Right renal pelvis (tissue), 4 donors: Measurements from ENCODE around the gene TMEFF2. TPM values are rescaled to one million over a fixed set of nuclear protein-coding genes. Genes with fewer than 3 reads are reported as not detected.
A peak's percentile ranks its signal among the peaks of the same experiment; 100 is the strongest.

ENCODE experiments used
- DNase-seq, 4 donors: peaks; one replicate each; pipeline ENCODE4 v3.0.0-alpha.2; 2013; ENCODE audit warnings: low read depth in 4 of 4, low spot score in 3 of 4, missing footprints in 1 of 4
- polyA plus RNA-seq, 4 donors: library from polyadenylated mRNA; unstranded; fragments of 120-200 nt; gene quantifications; one replicate each; pipeline ENCODE4 v1.2.1, GENCODE V29; 2013; ENCODE audit not compliant: insufficient read length in 4 of 4

Gene TMEFF2
- polyA plus RNA-seq, 4 donors: 10.8 to 20.3 (median 17.2) TPM

DNA sequence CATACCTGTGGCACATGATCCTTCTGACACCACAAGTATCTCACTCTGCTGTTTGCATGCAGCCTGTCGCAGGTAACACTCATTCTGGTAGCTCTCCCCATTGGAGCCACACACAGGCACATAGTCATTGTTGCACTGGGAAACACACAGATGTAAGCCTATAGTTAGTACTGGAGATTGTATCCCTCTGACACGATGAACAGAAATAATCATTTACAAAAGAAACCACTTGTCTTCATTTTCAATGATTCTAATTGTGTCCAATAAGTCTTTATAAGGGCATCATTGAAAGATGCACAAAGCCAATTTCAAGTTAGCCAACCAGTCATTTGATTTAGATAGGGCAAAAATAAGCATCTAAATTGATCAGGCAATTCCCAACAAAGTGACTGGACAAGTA, 10.4 kb downstream of the TMEFF2 start:
- DNase-seq: no peak

- no peak for DNase-seq
Measured at GRCh38 chr2:192183296-192183695, 11.4 kb downstream of the TMEFF2 start.

- no peak for DNase-seq
Measured at GRCh38 chr2:192166946-192167345, 27.8 kb downstream of the TMEFF2 start.

DNA sequence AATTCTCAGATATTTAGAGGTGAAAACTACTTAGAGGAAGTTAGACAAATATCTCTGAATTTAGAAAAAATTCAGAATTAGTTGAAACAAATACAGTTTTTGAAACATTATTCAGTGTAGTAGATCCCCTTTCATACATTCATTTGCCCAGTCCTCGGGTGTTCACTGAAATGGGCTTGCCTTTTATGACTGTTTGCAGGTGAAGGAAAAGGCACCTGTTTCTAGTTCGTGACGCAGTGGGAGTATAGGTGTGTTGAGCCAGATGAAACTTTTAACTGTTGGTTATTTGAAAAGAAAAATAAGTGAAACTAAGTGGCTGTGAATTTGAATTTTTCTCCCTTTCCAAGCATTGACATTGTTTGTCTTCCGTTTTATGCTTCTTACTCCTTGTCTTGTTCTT, 28.9 kb downstream of the TMEFF2 start:
- DNase-seq: no peak

DNA sequence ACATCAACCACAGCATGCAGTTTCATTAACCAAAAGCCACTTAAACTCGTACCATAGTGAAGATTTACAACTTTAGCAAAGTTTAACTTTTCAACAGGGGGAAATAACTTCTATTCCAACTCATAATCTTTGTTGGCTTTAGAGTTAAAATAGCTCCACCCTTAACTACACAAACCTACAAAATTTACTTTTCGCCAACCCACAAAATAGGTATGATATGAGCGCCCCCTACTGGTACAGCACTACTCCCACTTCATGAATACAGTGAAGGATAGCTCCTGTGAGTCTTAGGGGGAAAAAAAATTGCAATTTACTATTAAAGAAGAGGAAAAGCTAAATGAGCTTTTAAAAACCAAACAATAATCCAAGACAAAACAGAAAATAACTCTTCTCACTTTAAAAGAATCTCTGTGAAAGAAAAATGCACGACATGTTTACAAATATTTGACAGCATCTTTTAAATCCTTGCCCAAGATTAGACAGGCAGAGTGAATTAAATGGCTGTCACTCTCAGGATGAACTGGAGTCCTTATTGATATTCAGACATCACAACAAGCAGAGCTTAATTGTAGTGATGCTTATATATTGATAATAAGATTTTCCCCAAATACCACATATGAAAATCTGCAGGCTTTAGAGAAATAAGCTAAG, 32.2 kb downstream of the TMEFF2 start:
- peak; percentile 58 to 78 (median 66) for DNase-seq

DNA sequence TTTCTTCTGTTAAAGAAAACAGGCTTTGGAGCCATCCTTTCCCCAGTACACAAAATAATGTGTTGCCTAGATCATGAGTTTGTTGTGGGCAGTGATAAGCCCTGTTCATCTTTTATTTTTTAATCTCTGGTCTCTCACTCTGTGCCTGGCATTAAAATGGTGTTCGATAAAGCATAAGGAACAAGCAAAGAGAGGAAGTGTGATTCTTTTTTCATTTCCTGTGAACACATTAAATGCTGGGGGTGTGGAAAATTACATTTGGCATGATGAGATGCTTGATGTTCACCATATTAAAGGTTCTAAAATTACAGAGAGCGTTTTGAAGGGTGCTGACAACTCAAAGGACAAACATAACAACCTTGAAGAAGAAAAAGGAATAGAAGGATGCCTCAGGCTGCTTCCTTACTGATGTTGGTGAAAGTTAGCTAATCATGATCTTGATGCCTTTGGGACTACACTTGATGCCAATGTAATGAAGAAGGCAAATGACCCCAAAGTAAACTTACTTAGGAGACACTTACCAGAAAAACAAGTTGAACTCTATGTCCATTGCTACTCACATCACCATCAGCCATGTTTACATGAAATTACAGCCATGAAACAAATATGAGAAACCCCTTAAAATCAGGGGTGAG, 33.0 kb downstream of the TMEFF2 start:
- no peak for DNase-seq

GRCh38 chr2:192159736-192160135, 35.0 kb downstream of the TMEFF2 start:
- no peak for DNase-seq

DNA sequence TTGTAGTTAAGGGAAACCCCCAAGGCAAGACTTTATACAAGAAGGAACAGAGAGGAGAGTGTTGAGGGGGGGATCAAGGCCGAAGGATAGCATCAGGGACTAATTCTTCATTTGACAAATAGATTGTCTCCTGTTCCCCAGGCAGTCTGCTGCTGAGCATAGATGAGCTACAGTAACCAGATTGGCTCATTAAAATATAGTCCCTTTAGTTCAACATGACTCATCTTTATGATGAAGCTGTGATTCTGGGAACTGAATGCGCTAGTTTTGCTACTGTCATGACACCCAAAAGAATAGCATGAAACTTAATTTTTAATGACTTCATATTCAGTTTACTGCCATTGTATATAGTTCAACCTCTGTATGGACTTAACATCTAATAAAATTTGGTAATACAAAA, 35.5 kb downstream of the TMEFF2 start:
- DNase-seq: no peak

DNA sequence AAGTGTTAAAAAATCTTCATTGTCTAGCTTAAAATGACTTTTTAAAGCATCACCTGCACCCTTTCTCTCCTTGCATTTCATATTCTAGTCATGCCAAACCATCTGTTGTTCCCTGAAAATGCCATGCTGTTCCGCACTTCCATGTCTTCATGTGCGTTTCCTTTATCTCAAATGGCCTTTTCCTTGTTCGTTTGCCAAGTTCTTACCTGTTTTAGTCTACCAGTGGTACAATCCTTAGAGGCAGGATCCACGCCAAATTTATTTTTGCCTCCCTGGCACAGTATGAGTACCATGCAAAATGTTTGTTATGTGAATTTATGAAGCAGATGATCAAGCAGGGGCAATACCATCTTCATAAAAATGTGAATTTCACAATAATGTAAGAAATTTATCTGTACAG, 37.0 kb downstream of the TMEFF2 start:
- DNase-seq: no peak

DNA sequence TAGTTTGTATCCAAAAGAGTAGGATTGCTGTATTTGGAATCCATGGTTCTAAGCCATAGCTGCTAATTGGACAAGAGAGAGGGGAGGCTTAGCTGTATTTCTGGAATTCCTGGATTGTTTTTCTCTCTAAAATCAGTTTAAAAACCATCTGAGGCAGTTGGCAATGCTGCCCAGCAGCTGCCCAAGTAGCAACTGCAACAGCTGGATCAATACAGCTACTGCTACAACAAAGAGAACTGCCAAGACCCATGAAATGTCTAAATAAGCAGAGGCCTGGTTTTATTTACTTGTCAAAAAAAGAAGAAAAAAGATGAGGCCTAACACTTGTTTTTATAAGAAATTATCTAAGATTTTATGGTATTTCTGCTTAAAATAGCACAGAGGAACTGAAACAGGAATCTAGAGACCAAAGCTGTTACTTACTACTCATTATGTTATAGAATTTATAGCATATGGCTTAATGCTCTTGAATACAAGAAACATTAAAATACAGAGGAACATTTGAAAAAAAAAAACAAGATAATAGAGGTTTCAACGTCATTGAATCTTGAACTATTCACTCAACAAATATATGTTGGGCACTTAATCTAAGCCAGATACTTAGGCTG, 39.1 kb downstream of the TMEFF2 start:
- DNase-seq: no peak

GRCh38 chr2:192153561-192153960, 41.2 kb downstream of the TMEFF2 start:
- no peak for DNase-seq

- DNase-seq: no peak
Measured at GRCh38 chr2:192151853-192152252, 42.9 kb downstream of the TMEFF2 start.

GRCh38 chr2:192150166-192150565, 44.6 kb downstream of the TMEFF2 start:
- DNase-seq: no peak

- DNase-seq: no peak
Measured at GRCh38 chr2:192148620-192149321, 46.0 kb downstream of the TMEFF2 start.

- no peak for DNase-seq
Measured at GRCh38 chr2:192148241-192148619, 46.5 kb downstream of the TMEFF2 start.

DNA sequence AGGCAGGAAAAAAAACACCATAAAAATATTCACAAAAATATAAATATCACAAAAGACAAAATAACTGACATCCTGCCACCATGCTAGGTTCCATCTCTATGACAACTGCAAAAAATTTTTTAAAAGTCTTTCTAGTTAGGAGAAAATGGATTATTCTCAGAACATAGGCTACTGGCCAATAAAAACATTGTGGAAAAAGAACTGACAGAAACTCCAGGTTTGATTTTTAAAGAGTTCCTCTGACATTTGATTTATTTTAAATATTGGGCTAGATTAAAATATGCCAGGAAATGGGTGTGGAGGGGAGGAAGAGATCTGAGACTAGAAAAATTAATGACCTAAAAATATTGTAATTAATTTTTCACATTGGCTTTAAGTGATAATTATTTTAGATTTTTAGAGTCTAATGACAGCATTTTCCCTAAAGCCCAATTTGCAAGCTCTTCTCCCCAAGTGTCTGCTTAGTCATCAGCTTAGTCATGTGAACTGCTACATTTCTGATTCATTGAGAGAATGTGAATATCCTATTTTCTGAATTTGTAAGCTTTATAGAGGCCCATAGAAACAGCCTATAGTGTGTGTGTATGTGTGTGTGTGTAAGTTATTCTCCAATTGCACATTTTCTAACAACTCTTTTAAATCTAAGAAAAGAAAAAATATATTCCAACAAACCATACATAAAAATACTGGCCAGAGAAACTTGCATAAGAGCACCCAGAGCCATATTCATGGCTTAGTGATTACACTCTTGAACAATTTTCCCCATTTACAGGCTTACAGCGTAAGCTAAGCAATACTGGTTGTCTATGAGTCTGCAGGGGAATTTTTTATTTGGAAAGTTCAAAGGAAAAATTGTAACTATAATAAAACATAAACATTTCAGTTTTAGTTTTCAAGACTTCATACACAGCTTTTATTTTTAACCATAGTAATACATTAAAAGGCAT, 48.4 kb downstream of the TMEFF2 start:
- no peak for DNase-seq

- DNase-seq: no peak
Measured at GRCh38 chr2:192145496-192145895, 49.2 kb downstream of the TMEFF2 start.

- no peak for DNase-seq
Measured at GRCh38 chr2:192140236-192140839, 54.4 kb downstream of the TMEFF2 start.

DNA sequence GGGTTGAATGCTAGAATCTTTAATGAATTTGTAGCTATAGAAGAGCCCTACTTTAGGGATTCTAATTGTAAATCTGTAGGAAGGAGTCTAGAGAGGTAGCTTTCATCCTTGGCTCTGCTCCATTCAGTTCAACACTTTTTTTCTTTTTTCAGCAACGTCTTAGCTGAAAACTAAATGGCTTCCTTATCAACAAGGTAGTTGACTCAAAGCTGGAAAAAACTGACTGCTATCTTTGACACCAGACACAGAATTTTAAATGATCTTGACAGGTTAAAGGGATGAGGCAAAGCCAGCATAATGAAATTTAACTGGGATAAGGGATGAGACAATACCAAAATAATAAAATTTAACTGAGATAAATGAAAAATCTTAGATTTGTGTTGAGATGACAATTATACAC, 54.9 kb downstream of the TMEFF2 start:
- DNase-seq: no peak

DNA sequence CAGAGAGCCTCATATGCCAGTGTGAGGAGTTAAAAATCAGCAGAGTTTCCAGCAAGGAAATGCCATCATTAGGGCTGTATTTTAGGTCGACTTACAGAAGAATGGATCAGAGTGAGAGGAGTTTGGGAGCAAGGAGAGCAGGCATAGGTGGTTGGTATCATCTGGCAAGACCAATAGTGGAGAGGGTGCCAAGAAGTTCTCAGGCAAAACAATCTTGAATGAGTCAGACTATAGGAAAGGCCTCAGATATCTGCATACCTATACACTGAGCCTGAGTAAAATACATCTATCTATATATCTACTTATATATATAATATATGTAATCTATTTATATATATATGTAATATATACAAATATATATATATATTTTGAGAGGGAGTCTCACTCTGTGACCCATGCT, 57.3 kb downstream of the TMEFF2 start:
- no peak for DNase-seq
